Activated effector memory CD4-positive, alpha-beta T cell treated with Interleukin-2 at 50 U/mL for 16 hours (primary cell): ENCODE measurements around the gene CLCF1.
"Not testable (repeated sequence)": the region's sequence is repeated elsewhere in the genome, so short reads cannot be mapped to it uniquely, and the experiment has no call there.

Experiments
- DNase-seq: peaks from one replicate; pipeline ENCODE4 v3.0.0-alpha.2; 2020

Gene CLCF1

DNA sequence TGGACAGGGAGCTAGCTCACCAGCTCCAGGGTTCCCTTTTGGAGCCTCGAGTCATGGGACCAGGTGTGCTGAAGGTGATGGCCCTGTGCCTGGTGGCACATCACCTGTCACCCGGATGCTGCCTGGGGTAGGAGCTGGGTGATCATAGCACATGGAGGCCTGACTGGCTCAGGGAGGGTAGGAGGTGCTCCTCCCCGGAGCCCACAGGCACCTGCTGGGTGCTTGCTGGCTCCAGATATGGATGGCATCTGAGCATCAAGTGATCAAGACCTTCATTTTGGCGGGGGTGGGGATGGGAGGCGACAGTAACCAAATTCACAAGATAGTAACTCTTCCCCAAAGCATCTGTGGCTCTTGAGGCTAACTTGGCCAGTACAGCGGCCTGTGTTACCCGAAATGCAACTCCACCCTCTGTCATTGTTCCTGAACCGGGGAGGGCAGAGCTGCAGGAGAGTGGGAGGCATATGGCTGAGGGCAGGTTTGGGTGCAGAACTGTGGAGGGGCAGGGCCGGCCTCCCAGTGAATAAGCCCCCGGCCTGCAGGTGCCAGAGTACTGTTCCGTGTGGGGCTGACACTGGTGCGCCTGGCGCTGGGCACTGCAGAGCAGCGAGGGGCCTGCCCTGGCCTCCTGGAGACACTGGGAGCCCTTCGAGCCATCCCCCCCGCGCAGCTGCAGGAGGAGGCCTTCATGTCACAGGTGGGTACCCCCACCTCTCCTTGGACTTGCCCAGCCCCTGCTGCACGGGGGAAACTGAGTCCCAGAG, 35.2 kb upstream of the CLCF1 start:
- no peak for DNase-seq

DNA sequence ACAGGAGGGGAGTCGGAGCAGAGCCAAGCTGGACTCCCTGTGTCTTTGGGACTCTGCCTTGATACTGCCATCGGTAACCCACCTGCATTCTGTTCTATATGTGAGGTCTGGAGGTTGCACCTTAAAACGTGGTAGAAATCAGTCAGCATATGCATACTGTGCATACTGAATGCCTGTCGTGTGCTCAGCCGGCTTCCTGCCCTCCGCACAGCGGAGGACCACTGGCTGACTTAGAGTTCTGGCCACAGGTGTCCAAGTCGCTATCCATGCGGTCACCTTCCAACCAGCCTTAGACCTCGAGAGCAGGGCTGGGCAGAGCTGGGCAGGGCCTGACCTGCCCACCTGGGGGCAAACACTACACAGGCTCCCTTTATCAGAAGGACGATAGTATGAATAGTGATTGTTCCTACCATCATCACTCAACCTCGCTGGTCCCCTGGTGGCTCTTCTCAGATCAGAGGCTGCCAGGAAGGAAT, 34.3 kb upstream of the CLCF1 start:
- no peak for DNase-seq

DNA sequence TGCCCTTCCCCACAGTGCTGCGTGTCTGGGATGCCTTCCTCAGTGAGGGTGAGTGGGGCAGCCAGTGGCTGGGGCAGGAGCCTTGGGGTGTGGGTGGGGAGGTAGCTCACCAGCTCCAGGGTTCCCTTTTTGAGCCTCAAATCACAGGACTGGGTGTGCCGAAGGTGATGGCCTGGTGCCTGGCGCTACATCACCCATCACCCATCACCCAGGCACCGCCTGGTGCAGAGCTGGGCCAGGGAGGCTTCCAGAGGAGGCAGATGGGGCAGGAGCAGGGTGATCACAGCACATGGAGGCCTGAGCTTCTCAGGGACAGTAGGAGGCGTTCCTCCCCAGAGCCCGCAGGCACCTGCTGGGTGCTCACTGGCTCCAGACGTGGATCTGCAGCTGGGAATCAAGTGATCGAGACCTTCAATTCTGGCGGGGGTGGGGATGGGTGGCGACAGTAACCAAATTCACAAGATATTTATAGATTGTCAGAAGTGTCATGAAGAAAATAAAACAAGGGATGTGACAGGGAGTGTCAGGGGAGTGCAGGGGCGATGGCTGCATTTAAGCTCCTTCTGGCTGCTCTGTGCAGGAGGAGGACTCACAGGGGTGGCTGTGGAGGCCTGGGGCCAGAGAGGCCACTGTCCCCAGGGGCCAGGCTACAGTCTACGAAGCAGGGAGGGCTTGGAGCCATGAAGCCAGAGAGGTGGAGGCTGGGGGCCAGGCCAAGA, 33.7 kb upstream of the CLCF1 start:
- DNase-seq = no peak

DNA sequence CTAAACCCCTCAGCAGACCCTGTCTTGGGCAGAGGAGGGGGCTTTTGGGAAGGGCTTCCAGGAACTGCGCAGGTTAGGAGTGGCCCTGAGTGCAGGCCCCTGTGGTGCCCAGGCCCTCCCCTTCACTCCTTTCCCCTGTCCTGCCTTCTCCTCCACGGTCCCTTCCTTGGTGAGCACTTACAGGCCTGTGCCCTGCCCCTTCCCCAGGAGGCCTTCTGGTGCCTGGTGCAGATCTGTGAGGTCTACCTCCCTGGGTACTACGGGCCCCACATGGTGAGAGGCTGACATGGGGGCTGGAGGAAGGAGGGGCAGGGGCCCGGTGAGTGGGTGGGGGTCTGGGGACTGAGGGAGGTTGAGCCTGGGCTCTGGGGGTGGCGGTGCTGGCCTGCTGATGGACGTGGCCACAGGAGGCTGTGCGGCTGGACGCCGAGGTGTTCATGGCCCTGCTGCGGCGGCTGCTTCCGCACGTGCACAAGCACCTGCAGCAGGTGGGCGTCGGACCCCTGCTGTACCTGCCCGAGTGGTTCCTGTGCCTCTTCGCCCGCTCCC, 33.1 kb upstream of the CLCF1 start:
- no peak for DNase-seq

DNA sequence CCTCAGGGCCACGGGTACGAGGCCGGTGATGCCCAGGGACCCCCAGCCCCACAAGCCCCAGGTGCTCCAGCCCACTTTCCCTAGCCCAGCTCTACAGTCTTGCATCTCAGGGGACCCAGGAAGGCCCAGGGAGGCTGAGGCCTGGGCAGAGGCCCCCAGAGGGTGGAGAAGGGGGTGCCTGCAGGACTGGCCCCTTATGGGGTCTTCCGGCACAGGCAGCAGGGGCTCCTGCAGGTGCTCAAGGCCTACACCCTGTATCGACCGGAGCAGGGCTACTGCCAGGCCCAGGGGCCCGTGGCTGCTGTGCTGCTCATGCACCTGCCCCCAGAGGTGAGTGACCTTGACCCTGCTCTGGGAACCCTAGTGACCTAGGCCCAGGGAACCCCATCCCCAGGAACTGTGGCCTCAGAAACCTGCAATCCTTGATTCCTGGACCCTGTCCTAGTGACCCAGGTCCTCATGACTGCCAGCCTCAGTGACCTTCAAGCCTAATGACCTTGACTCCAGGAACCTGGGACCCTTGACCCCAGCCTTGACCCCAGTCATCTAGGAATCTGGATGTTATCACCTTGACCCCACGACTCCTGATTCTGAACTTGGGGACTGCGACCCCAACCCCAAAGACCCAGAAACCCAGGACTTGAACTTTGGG, 32.4 kb upstream of the CLCF1 start:
- no peak for DNase-seq

DNA sequence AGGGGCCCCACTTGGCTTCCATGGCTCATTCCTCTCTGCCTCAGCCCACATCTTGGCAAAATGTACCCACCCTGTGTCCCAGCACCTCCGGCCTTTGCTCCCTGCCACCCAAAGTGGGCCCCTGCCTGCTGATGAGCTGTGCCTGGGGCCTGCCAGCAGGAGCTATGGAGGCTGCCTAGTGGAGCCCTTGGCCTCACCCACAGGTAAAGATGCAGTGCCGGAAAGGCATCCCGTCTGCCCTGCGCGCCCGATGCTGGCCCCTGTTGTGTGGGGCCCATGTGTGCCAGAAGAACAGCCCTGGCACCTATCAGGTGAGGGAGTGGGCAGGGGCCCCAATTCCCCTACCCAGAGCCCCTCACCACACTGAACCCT, 31.8 kb upstream of the CLCF1 start:
- no peak for DNase-seq

DNA sequence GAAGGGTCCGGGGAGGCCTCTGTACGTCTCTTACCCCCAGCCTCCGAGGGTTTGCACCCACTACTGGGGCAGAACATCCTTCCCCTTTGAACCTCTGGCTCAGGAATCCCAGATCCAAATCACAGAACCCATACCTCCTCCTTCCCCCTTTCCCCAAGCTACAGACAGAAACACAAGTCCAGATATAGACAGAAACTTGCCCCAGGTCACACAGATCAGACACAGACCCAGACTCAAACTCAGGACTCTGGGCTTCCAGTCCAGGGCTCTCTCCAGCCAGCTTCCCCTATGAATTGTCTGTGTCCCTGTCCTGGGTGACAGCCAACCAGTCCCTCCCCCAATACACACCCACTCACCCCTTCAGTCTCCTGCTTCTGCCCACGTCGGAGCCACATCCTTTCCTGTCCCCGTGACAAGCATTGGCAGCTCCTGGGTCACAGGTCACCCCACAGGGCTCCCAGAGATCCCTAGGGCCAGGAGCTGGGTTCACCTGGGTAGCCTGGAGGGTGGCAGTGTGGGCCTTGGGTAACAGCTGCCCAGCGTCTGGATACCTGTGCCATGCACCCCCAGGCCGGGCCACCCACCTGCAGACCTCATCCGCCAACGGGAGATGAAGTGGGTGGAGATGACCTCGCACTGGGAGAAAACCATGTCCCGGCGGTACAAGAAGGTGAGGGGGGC, 31.3 kb upstream of the CLCF1 start:
- DNase-seq = peak; percentile 56

DNA sequence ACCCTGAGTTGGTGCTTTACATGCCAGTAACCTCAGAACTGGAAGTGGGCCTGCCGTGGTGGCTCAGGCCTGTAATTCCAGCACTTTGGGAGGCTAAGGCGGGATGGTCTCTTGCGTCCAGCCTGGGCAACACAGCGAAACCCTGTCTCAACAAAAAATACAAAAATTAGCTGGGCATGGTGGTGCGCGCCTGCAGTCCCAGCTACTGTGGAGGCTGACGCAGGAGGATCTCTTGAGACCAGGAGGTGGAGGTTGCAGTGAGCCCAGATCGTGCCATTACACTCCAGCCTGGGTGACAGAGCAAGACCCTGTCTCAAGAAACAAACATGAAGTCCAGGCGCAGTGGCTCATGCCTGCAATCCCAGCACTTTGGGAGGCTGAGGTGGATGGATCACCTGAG, 29.7 kb upstream of the CLCF1 start:
- DNase-seq = not testable (repeated sequence)

DNA sequence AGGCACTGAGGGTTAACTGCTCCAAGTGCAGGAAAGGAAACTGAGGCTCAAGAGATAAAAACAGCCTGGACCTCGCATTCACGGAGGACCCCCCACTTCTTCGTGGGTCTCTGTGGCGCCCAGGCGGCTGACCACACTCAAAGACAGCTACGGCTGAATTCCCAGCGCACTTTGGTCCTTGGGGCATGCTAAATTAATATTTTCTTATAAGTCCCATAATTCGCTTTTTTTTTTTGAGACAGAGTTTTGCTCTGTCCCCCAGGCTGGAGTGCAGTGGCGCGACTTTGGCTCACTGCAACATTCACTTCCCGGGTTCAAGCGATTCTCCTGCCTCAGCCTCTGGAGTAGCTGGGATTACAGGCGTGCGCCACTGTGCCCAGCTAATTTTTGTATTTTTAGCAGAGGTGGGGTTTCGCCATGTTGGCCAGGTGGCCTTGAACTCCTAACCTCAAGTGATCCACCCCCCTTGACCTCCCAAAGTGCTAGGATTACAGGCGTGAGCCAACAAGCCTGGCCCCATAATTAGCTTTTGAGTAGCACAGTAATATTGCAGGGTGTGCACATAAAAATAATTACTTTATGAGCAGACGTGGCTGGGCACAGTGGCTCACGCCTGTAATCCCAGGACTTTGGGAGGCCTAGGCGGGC, 28.9 kb upstream of the CLCF1 start:
- not testable (repeated sequence) for DNase-seq

DNA sequence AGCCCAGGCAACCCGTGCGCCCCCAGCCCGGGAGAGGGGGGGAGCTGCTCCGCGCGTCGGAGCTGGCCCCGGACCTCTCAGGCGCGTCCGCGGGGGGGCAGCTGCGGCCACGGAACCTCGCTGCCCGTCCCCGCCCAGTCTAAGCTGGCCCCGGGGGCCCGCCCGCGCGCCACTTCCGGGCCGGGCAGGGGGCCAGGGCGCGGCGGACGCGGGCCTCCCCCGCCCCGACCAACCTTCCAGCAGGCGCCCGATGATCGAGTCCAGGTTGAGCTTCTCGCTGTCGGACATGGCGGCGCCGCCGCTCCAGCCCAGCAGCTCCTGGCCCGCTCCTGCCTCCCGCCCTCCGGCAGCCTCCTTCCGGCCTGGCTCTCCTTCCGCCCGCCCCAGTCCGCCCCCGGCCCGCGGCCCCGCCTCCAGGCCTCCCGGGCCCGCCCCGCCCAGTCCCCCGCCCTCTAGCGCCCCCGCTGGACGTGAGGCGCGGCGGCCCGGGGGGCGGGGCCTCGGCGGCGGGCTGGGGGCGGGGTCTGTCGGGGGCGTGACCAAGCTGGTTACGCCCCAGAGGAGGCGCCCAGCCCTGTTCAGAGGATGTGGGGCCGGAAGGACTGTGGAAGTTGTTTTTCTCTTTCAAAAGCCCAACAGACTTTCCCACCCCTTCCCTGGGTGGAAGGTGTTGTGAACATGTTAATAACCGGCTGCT, 28.2 kb upstream of the CLCF1 start, which contains the start of gene PPP1CA:
PPP1CA (minus strand) TSS at position 364 of the 697 bp plus-strand sequence; CDS start at position 288, 76 bp downstream.
- DNase-seq = peak; percentile 87

DNA sequence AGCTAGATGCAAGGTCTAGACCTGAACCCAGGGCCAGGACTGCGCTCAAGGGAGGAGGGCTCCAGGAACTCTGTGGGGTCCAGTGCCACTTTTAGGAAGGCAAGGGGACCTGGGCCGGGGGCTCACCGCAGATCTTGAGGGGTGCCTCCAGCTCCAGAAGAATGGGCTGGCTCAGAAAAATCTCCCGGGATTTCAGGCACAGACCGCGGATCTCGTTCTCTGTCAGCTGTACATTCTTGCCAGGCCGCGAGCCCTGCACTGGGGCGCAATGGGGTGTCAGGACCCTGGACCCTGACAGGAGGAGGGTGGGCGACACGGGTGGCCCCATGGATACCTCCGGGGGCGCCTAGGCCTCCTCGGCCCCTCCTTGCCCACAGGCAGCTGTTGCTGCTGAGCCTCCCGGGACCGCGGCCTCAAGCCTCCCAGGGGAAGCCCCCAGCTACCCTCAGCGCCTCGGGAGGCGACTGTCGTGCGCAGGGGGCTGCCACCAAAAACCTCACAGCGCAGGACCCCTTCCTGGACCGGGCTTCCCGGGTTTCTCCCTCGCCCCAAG, 27.6 kb upstream of the CLCF1 start:
- no peak for DNase-seq

DNA sequence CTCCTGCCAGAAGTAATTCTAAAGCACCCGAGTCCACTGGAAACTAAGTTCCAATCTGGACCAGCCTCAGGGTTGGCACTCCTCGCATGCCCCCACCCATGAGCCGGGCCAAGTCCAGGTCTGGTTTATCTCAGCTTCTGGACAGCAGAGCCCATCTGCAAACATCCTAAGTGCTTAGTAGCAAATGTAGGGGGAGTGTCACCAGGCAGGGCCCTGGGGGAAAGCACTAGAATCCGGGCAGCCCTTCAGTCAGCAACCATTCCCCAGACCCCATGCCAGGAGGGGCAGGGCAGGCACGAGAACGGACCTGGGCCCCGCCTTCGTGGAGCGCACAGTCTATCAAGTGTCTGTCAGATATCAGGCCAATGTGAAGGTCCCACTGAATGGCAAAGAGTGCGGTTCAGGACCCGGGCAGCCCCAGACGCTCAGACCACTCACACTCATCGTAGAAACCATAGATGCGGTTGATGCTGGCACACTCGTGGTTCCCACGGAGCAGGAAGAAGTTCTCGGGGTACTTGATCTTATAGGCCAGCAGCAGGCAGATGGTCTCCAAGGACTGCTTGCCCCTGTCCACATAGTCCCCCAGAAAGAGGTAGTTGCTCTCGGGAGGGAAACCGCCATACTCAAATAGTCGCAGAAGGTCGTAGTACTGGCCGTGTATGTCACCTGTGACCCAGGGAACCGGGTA, 27.0 kb upstream of the CLCF1 start:
- DNase-seq = no peak

DNA sequence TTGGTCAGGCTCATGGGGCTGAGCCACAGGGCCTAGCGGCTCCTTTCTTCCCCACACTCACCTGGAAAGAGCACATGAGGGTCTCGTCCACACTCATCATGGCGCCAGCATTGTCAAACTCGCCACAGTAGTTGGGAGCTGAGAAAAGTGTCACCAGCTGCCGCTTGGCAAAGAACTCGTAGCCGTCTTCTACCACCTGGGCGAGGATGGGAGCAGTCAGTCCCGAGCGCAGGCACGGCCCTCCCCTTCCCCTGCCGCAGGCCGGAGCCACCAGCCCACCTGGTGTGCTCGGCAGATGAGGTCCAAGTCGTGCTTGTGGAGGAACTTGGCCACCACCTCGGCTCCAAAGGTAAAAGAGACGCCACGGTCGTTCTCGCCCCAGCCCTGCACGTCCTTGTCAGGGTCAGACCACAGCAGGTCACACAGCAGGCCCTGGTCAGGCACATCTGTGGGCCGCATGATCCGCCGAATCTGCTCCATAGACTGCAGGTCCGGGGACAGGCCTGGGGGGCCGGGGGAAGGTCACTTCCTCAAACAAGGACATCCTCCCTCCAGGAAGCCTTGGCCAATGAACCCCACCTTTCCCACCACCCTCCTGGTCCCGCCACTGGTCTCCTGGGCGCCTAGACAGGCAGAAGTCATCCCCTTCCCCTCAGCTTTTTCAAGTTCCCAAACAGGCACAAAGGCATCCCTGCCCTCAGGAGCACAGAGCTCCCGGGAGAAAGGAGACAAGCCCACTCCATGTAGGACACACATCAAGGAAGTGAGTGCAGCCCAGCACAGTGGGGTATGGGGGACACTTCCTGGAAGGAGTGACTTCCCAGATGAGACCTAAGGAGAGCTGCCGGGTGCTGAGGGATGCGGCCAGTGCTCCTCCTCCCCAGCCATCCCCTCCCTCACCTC, 25.5 kb upstream of the CLCF1 start:
- no peak for DNase-seq

DNA sequence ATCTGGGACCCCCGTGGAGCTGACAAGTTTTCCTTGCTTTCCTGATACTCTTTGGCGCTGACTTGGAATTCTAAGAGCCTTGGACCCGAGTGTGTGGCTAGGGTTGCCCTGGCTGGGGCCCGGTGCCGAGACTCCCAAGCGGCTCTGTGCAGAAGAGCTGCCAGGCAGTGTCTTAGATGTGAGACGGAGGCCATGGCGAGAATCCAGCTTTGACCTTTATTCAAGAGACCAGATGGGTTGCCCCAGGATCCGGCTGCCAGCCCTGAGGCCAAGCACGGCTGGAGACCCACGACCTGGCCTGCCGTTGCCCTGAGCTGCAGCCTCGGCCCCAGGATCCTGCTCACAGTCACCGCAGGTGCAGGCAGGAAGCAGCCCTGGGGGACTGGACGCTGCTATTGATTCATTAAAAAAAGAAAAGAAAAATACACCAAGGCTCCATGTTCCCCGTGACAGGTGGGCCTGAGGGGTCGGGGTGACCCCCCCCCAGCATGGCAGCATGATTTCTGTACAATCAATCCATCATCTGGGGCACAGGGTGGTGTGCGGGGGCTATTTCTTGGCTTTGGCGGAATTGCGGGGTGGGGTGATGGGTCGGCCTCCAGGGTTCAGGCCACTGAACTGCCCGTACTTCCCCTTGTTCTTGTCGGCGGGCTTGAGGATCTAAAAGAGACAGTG, 24.7 kb upstream of the CLCF1 start:
- DNase-seq = no peak

DNA sequence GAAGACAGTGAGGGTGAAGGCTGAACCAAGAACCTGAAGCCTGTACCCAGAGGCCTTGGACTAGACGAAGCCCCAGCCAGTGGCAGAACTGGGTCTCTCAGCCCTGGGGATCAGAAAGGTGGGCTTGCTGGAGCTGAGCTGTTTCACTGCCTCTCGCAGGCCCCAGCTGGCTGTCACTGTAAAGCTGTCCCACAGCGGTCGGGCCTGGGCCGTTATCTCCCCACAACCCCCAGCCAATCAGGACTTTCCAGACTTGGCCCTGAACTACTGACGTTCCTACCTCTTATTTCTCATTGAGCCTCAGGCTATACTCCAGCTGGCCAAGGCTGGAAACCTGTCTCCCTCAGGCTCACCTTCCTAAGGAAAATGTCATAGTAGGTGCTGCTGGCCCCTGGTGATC, 24.1 kb upstream of the CLCF1 start:
- DNase-seq = no peak

DNA sequence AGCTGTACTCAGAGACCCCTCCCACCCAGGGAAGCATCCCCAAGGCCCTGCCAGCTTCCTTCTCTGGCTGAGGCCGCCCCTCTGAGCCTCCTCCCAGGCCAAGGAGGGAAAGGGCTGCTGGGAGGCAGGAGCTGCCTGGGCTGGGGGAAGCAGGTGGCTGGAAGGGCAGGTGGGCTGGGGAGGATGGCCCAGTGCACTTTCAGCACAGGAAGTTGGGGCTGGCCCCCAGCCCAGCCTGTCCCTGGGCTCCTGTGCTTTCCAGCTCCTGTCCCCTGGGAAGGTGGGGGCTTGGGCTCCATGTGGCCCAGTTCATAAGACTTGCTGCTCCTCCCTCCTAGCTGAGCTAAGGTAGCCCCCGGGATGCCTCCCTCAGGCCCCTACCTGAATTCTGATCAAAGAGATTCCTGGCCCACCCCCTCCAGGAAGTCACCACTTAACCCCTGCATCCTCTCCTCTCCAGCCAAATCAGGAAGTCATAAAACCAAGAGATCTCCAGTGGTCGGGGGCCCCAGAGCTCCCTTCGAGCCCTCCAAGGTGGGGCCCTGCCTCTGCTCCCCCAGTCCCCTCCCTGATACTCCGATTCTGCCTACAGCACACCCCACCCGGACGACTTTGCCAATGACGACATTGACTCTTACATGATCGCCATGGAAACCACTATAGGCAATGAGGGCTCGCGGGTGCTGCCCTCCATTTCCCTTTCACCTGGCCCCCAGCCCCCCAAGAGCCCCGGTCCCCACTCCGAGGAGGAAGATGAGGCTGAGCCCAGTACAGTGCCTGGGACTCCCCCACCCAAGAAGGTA, 23.4 kb upstream of the CLCF1 start:
- no peak for DNase-seq

DNA sequence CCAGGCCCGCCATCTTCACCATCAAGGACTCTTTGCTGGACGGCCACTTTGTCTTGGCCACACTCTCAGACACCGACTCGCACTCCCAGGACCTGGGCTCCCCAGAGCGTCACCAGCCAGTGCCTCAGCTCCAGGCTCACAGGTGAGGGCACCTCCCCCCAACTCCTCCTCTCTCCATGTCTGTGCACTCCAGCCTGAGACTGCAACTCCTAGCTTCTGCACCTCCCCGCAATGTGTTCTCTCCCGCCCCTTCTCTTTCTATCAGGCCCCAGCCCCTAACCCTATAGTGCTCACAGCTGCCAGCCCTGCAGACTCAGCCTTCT, 22.8 kb upstream of the CLCF1 start:
- DNase-seq = no peak

DNA sequence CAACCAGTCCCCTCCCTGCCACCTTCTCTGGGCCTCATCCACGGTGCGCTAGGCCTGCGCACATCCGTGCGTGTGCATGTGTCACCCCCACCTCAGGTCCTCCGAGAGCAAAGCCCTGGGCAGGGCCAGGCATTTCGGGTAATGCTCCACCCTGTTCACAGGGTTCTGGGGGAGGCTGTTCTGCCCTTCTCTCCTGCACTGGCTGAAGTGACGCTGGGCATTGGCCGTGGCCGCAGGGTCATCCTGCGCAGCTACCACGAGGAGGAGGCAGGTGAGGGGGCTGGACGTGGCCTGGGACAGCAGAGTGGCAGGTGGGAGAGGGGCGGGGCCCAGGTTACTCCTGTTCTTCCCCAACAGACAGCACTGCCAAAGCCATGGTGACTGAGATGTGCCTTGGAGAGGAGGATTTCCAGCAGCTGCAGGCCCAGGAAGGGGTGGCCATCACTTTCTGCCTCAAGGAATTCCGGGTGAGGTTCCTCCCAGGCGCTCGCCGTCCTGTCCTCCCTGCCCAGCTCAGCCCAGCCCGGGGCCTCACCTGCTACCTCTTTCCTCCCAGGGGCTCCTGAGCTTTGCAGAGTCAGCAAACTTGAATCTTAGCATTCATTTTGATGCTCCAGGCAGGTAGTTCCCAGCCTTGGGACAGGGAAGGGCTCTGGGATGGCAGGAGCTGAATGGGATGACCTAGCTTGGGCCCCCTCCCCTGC, 22.3 kb upstream of the CLCF1 start:
- DNase-seq = no peak
